Gastrocnemius medialis (tissue), 4 donors: ENCODE measurements around the gene EOLA1.
"Not testable (repeated sequence)": the region's sequence is repeated elsewhere in the genome, so short reads cannot be mapped to it uniquely, and the experiment has no call there.

Experiments
- CTCF ChIP-seq, 5 experiments: fragments of 450-650 bp in 3 of 5; fragments of 200-600 bp in 2 of 5; sonication (generic) in 2 of 5; IDR thresholded peaks in 4 of 5; conservative IDR thresholded peaks in 1 of 5; 1 replicate in 4 of 5; 2 replicates in 1 of 5; pipeline ENCODE4 v1.5.1; 2016 to 2019; ENCODE audit warnings: antibody characterized with exemption in 5 of 5, mild to moderate bottlenecking in 3 of 5, moderate library complexity in 3 of 5
- POLR2A ChIP-seq, 2 donors: fragments of 450-650 bp; IDR thresholded peaks; one replicate each; pipeline ENCODE4 v1.6.1; 2017; ENCODE audit warnings: antibody characterized with exemption in 2 of 2, mild to moderate bottlenecking in 2 of 2, moderate library complexity in 2 of 2

- TF ChIP-seq POLR2A (IDR thresholded peaks at IDR 0.05); CTCF (IDR thresholded peaks at IDR 0.05 in 4 of 5, conservative IDR thresholded peaks at IDR 0.05 in 1 of 5): not testable (repeated sequence)
Measured at GRCh38 chrX:149547782-149548181, 7.0 kb downstream of the EOLA1 start.
